Measurements from ENCODE around the gene MRPS27.

DNA sequence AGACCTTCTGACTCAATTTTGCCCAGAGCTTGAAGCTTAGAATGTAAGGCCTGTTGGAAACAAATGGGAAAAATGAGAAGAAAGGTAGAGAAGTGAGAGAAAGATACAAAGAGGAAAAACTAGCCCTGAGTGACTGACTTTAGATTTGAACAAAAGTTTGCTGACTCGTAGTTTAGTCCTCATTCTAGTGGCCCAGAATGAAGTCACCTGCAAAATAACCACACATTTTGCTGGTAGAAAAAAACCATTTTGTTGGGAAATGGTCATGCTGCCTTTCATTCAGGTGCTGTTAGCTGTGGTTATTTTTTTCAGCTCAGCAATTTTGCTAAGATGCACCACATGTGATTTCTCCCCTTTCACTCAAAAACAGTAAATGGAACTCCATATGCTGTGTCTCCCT lies 98.9 kb downstream of the MRPS27 start:
- TF ChIP-seq POLR2A (IDR thresholded peaks at IDR 0.05) = no peak
- TF ChIP-seq, protein P1, sequence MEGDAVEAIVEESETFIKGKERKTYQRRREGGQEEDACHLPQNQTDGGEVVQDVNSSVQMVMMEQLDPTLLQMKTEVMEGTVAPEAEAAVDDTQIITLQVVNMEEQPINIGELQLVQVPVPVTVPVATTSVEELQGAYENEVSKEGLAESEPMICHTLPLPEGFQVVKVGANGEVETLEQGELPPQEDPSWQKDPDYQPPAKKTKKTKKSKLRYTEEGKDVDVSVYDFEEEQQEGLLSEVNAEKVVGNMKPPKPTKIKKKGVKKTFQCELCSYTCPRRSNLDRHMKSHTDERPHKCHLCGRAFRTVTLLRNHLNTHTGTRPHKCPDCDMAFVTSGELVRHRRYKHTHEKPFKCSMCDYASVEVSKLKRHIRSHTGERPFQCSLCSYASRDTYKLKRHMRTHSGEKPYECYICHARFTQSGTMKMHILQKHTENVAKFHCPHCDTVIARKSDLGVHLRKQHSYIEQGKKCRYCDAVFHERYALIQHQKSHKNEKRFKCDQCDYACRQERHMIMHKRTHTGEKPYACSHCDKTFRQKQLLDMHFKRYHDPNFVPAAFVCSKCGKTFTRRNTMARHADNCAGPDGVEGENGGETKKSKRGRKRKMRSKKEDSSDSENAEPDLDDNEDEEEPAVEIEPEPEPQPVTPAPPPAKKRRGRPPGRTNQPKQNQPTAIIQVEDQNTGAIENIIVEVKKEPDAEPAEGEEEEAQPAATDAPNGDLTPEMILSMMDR (IDR thresholded peaks at IDR 0.05) = no peak

All from Peyer's patch (tissue), 4 donors.